ENCODE results near the gene ALOX5AP. TPM values are rescaled to one million over a fixed set of nuclear protein-coding genes. Genes with fewer than 3 reads are reported as not detected.

Gene ALOX5AP
- total RNA-seq, 6 experiments from 2014 or later = 0.53 to 6.7 (median 3.7) TPM

- DNase-seq (no peak), ATAC-seq (no peak)
- H3K4me1 ChIP-seq = peaks cover 0 to 27% (median 11%) of the 10 kb centered on the region in 4 donors
- H3K9me3 ChIP-seq = no peaks in the 10 kb centered on the region
- TF ChIP-seq POLR2A (IDR thresholded peaks at IDR 0.05) (no peak), CTCF (IDR thresholded peaks at IDR 0.05) (no peak)
- WGBS (ENCODE audit: insufficient coverage, low coverage, low lambda C conversion rate, missing lambda C conversion rate) = 27% methylated on average over 3 of the region's 3 CpGs
- H3K36me3 ChIP-seq = no peaks in the 10 kb centered on the region
- intact Hi-C loops (cut with DNase I) = no loop called here
- no peaks in the 10 kb centered on the region for H3K27me3 ChIP-seq
- H3K4me3 ChIP-seq = no peak overlapping the region
- no peak overlapping the region for H3K27ac ChIP-seq
Measured at GRCh38 chr13:30806784-30807183, 71.4 kb downstream of the ALOX5AP start.

GRCh38 chr13:30807392-30807791 is 72.0 kb downstream of the ALOX5AP start:
- no peak overlapping the region for H3K27ac ChIP-seq
- no peak overlapping the region for H3K4me3 ChIP-seq
- 83% methylated on average over 2 of the region's 4 CpGs for WGBS (ENCODE audit: insufficient coverage, low coverage, low lambda C conversion rate, missing lambda C conversion rate)
- peaks cover 0 to 26% (median 11%) of the 10 kb centered on the region in 4 donors for H3K4me1 ChIP-seq
- H3K9me3 ChIP-seq = no peaks in the 10 kb centered on the region
- intact Hi-C loops (cut with DNase I) = no loop called here
- ATAC-seq (no peak), DNase-seq (no peak)
- H3K27me3 ChIP-seq = no peaks in the 10 kb centered on the region
- H3K36me3 ChIP-seq = no peaks in the 10 kb centered on the region
- no peak for TF ChIP-seq CTCF (IDR thresholded peaks at IDR 0.05)
- TF ChIP-seq POLR2A (IDR thresholded peaks at IDR 0.05) = no peak

- no peak overlapping the region for H3K4me3 ChIP-seq
- H3K9me3 ChIP-seq = no peaks in the 10 kb centered on the region
- H3K4me1 ChIP-seq = peaks cover 0 to 22% (median 11%) of the 10 kb centered on the region in 4 donors
- intact Hi-C loops (cut with DNase I) = no loop called here
- DNase-seq (no peak), ATAC-seq (no peak)
- H3K27ac ChIP-seq = no peak overlapping the region
- WGBS (ENCODE audit: insufficient coverage, low coverage, low lambda C conversion rate, missing lambda C conversion rate) = 60% methylated on average over 2 of the region's 2 CpGs
- TF ChIP-seq POLR2A (IDR thresholded peaks at IDR 0.05) (no peak), CTCF (IDR thresholded peaks at IDR 0.05) (no peak)
- H3K36me3 ChIP-seq = no peaks in the 10 kb centered on the region
- no peaks in the 10 kb centered on the region for H3K27me3 ChIP-seq
Measured at GRCh38 chr13:30808600-30808999, 73.3 kb downstream of the ALOX5AP start.

GRCh38 chr13:30809787-30810186 is 74.4 kb downstream of the ALOX5AP start:
- DNase-seq = no peak
- intact Hi-C loops (cut with DNase I) = no loop called here

More at GRCh38 chr13:30809787-30810186, 74.4 kb downstream of the ALOX5AP start:
- ATAC-seq = no peak
- Histone ChIP-seq H3K36me3 (no peaks in the 10 kb centered on the region), H3K4me3 (no peak overlapping the region), H3K27ac (no peak overlapping the region), H3K27me3 (no peaks in the 10 kb centered on the region), H3K9me3 (no peaks in the 10 kb centered on the region), H3K4me1 (peaks cover 0 to 10% (median 5%) of the 10 kb centered on the region in 4 donors)
- TF ChIP-seq CTCF (IDR thresholded peaks at IDR 0.05) (no peak), POLR2A (IDR thresholded peaks at IDR 0.05) (no peak)
- WGBS (ENCODE audit: insufficient coverage, low coverage, low lambda C conversion rate, missing lambda C conversion rate) = 100% methylated on average over 2 of the region's 2 CpGs

Data from right lobe of liver (tissue), 6 donors.